Neural cell (in vitro differentiated cells): ENCODE measurements around the gene PPP2R5A. TPM values are rescaled to one million over a fixed set of nuclear protein-coding genes. Genes with fewer than 3 reads are reported as not detected.
"Not testable (repeated sequence)": the region's sequence is repeated elsewhere in the genome, so short reads cannot be mapped to it uniquely, and the experiment has no call there.

ENCODE experiments used
- H2AFZ ChIP-seq: fragments of 200-600, 300-800 bp; sonication (generic), shearing (Covaris generic); 2 replicates; pipeline ENCODE4 v1.6.0; 2014; ENCODE audit warnings: low read depth, mild to moderate bottlenecking, antibody characterized with exemption, low read length, moderate library complexity
- H3F3A ChIP-seq: fragments of 200-600 bp; shearing (Covaris generic); 2 replicates; pipeline ENCODE4 v1.6.1; 2016; ENCODE audit warnings: mild to moderate bottlenecking, moderate library complexity, mixed read lengths, antibody characterized with exemption, low read length; ENCODE audit not compliant: insufficient read depth, poor library complexity, severe bottlenecking
- H3K27ac ChIP-seq: fragments of 200-600, 300-800 bp; sonication (generic), shearing (Covaris generic); 2 replicates; pipeline ENCODE4 v1.5.1; 2014; ENCODE audit warnings: mild to moderate bottlenecking, low read length, moderate library complexity
- H3K27me3 ChIP-seq: fragments of 300-800, 200-600 bp; sonication (generic), shearing (Covaris generic); 2 replicates; pipeline ENCODE4 v1.6.0; 2014; ENCODE audit warnings: mild to moderate bottlenecking, low read depth, low read length, moderate library complexity; ENCODE audit not compliant: insufficient read depth
- H3K36me3 ChIP-seq: fragments of 300-800, 200-600 bp; sonication (generic), shearing (Covaris generic); 2 replicates; pipeline ENCODE4 v1.5.1; 2014; ENCODE audit warnings: mild to moderate bottlenecking, antibody characterized with exemption, low read length, moderate library complexity; ENCODE audit not compliant: insufficient read depth
- H3K4me2 ChIP-seq: fragments of 300-800, 200-600 bp; sonication (generic), shearing (Covaris generic); 2 replicates; pipeline ENCODE4 v1.6.0; 2014; ENCODE audit warnings: mild to moderate bottlenecking, low read length
- H3K4me3 ChIP-seq: fragments of 300-800, 200-600 bp; sonication (generic), shearing (Covaris generic); 2 replicates; pipeline ENCODE4 v1.5.1; 2014; ENCODE audit warnings: mild to moderate bottlenecking, low read length, moderate library complexity
- H3K79me2 ChIP-seq: fragments of 200-600 bp; shearing (Covaris generic); replicated peaks from 2 replicates; pipeline ENCODE4 v1.6.0; 2014; ENCODE audit warnings: mild to moderate bottlenecking, low read length, moderate library complexity; ENCODE audit not compliant: insufficient read depth
- H3K9ac ChIP-seq: fragments of 300-800, 200-600 bp; sonication (generic), shearing (Covaris generic); 2 replicates; pipeline ENCODE4 v1.6.1; 2016; ENCODE audit warnings: mild to moderate bottlenecking, low read length, mixed read lengths
- H3K9me2 ChIP-seq: fragments of 200-600 bp; shearing (Covaris generic); 2 replicates; pipeline ENCODE4 v1.6.1; 2016; ENCODE audit warnings: mild to moderate bottlenecking, low read length, mixed read lengths; ENCODE audit not compliant: insufficient read depth
- H3K9me3 ChIP-seq: fragments of 200-600, 300-800 bp; sonication (generic), shearing (Covaris generic); 2 replicates; pipeline ENCODE4 v1.6.1; 2016; ENCODE audit warnings: mild to moderate bottlenecking, mixed run types, low read length, moderate library complexity, mixed read lengths
- H4K20me1 ChIP-seq: fragments of 200-600 bp; shearing (Covaris generic); 2 replicates; pipeline ENCODE4 v1.6.1; 2016; ENCODE audit warnings: mild to moderate bottlenecking, mixed run types; ENCODE audit not compliant: insufficient read depth
- CTCF ChIP-seq: fragments of 450-650 bp; IDR thresholded peaks from 2 replicates; pipeline ENCODE4 v1.5.1; 2014; ENCODE audit warnings: antibody characterized with exemption, mild to moderate bottlenecking, moderate library complexity; ENCODE audit not compliant: poor library complexity, severe bottlenecking
- EP300 ChIP-seq: fragments of 450-650 bp; conservative IDR thresholded peaks from 2 replicates; pipeline ENCODE4 v1.6.1; 2014; ENCODE audit warnings: antibody characterized with exemption, mild to moderate bottlenecking, moderate library complexity; ENCODE audit not compliant: poor library complexity, severe bottlenecking
- EZH2 ChIP-seq: fragments of 200-600, 300-800 bp; shearing (Covaris generic), sonication (generic); IDR thresholded peaks from 2 replicates; pipeline ENCODE4 v1.6.1; 2014; ENCODE audit warnings: antibody characterized with exemption, low read length, borderline replicate concordance, mild to moderate bottlenecking; ENCODE audit not compliant: insufficient read depth, poor library complexity, severe bottlenecking
- MXI1 ChIP-seq: fragments of 450-650 bp; conservative IDR thresholded peaks from 2 replicates; pipeline ENCODE4 v1.6.1; 2014; ENCODE audit warnings: antibody characterized with exemption, mild to moderate bottlenecking; ENCODE audit not compliant: poor library complexity, severe bottlenecking
- POLR2AphosphoS5 ChIP-seq: IDR thresholded peaks from 2 replicates; pipeline ENCODE4 v1.6.1; 2012
- RAD21 ChIP-seq: fragments of 450-650 bp; conservative IDR thresholded peaks from 2 replicates; pipeline ENCODE4 v1.6.1; 2014; ENCODE audit warnings: antibody characterized with exemption, mild to moderate bottlenecking, moderate library complexity
- SMC3 ChIP-seq: fragments of 450-650 bp; conservative IDR thresholded peaks from 2 replicates; pipeline ENCODE4 v1.6.1; 2014; ENCODE audit warnings: antibody characterized with exemption, mild to moderate bottlenecking, moderate library complexity; ENCODE audit not compliant: poor library complexity
- TAF1 ChIP-seq: IDR thresholded peaks from 2 replicates; pipeline ENCODE4 v1.6.1; 2012; ENCODE audit warnings: low read depth
- polyA plus RNA-seq: library from polyadenylated mRNA; depleted of rRNA; stranded (reverse); fragments of >200 nt; gene quantifications from 2 replicates; pipeline ENCODE4 v1.2.3, GENCODE V29; 2014
- TF ChIP-seq, protein P1 (sequence below): IDR thresholded peaks from 2 replicates; pipeline ENCODE4 v1.6.1; 2012; ENCODE audit warnings: borderline replicate concordance

The PPP2R5A gene
- polyA plus RNA-seq, 1 donor from 2014 or later, result 5.9 TPM

- Histone ChIP-seq H3K9ac (no peak overlapping the region), H3K9me2 (no peaks in the 10 kb centered on the region), H4K20me1 (no peaks in the 10 kb centered on the region), H3K27ac (no peak overlapping the region), H3K4me2 (no peak overlapping the region), H3K9me3 (no peaks in the 10 kb centered on the region), H2AFZ (no peak overlapping the region), H3K4me3 (no peak overlapping the region), H3K27me3 (no peaks in the 10 kb centered on the region), H3K79me2 (no peaks in the 10 kb centered on the region), H3K36me3 (no peaks in the 10 kb centered on the region), H3F3A (no peaks in the 10 kb centered on the region)
- TF ChIP-seq RAD21 (no peak), SMC3 (no peak), POLR2AphosphoS5 (no peak), EZH2 (no peak)
These were observed 17.7 kb downstream of the PPP2R5A start for GRCh38 chr1:212302745-212303383.

DNA sequence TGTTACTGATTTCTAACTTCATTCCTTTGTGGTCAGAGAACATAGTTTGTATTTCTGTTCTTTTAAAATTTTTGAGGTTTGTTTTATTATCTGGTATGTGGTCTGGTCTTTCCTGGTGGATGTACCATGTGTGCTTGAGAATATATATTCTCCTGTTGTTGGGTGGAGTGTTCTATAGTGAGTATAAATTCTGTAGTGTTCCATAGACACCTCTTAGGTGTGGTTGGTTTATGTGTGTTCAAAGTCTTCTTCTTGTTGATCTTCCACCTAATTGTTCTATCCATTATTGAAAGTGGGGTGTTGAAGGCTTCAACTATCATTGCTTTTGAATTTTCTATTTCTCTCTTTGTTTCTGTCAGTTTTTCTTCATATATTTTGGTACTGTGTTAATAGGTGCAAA is 20.1 kb downstream of the PPP2R5A start:
- no peaks in the 10 kb centered on the region for H3K27me3 ChIP-seq
- H4K20me1 ChIP-seq, result no peaks in the 10 kb centered on the region
- H3K9me3 ChIP-seq, result no peaks in the 10 kb centered on the region
- H3K79me2 ChIP-seq, result no peaks in the 10 kb centered on the region
- no peak overlapping the region for H3K27ac ChIP-seq
- H3K36me3 ChIP-seq, result no peaks in the 10 kb centered on the region
- H3F3A ChIP-seq, result no peaks in the 10 kb centered on the region
- no peak overlapping the region for H3K9ac ChIP-seq
- no peak overlapping the region for H3K4me3 ChIP-seq
- TF ChIP-seq RAD21, result no peak
- TF ChIP-seq EP300, result no peak
- no peak for TF ChIP-seq POLR2AphosphoS5
- no peak for TF ChIP-seq EZH2
- H3K4me2 ChIP-seq, result no peak overlapping the region
- H3K9me2 ChIP-seq, result no peaks in the 10 kb centered on the region
- no peak overlapping the region for H2AFZ ChIP-seq

GRCh38 chr1:212305984-212306452 is 20.8 kb downstream of the PPP2R5A start:
- H3K27ac ChIP-seq, H3K9me2 ChIP-seq, H4K20me1 ChIP-seq, H3K36me3 ChIP-seq, H3K4me3 ChIP-seq, H3K27me3 ChIP-seq, H3K9ac ChIP-seq, H3K79me2 ChIP-seq, H3F3A ChIP-seq, H2AFZ ChIP-seq, H3K4me2 ChIP-seq, H3K9me3 ChIP-seq: not testable (repeated sequence)

GRCh38 chr1:212309967-212310366 is 24.8 kb downstream of the PPP2R5A start:
- Histone ChIP-seq H3K79me2 (no peaks in the 10 kb centered on the region), H3K36me3 (no peaks in the 10 kb centered on the region), H3K27ac (no peak overlapping the region), H3K4me3 (no peak overlapping the region), H2AFZ (no peak overlapping the region), H3K9me2 (no peaks in the 10 kb centered on the region), H3K9me3 (no peaks in the 10 kb centered on the region), H3K4me2 (no peak overlapping the region), H4K20me1 (no peaks in the 10 kb centered on the region), H3K9ac (no peak overlapping the region), H3K27me3 (no peaks in the 10 kb centered on the region), H3F3A (no peaks in the 10 kb centered on the region)
- TF ChIP-seq POLR2AphosphoS5 (no peak), MXI1 (no peak), EP300 (no peak), EZH2 (no peak), TAF1 (no peak), CTCF (no peak), RAD21 (no peak), SMC3 (no peak)
- TF ChIP-seq, protein P1, sequence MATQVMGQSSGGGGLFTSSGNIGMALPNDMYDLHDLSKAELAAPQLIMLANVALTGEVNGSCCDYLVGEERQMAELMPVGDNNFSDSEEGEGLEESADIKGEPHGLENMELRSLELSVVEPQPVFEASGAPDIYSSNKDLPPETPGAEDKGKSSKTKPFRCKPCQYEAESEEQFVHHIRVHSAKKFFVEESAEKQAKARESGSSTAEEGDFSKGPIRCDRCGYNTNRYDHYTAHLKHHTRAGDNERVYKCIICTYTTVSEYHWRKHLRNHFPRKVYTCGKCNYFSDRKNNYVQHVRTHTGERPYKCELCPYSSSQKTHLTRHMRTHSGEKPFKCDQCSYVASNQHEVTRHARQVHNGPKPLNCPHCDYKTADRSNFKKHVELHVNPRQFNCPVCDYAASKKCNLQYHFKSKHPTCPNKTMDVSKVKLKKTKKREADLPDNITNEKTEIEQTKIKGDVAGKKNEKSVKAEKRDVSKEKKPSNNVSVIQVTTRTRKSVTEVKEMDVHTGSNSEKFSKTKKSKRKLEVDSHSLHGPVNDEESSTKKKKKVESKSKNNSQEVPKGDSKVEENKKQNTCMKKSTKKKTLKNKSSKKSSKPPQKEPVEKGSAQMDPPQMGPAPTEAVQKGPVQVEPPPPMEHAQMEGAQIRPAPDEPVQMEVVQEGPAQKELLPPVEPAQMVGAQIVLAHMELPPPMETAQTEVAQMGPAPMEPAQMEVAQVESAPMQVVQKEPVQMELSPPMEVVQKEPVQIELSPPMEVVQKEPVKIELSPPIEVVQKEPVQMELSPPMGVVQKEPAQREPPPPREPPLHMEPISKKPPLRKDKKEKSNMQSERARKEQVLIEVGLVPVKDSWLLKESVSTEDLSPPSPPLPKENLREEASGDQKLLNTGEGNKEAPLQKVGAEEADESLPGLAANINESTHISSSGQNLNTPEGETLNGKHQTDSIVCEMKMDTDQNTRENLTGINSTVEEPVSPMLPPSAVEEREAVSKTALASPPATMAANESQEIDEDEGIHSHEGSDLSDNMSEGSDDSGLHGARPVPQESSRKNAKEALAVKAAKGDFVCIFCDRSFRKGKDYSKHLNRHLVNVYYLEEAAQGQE, result no peak
